Right kidney (tissue), 1 donor: ENCODE measurements around the gene ATG101.

Experiments
- DNase-seq: peaks from one replicate; pipeline ENCODE4 v3.0.0-alpha.2; 2016

ATG101 gene

DNA sequence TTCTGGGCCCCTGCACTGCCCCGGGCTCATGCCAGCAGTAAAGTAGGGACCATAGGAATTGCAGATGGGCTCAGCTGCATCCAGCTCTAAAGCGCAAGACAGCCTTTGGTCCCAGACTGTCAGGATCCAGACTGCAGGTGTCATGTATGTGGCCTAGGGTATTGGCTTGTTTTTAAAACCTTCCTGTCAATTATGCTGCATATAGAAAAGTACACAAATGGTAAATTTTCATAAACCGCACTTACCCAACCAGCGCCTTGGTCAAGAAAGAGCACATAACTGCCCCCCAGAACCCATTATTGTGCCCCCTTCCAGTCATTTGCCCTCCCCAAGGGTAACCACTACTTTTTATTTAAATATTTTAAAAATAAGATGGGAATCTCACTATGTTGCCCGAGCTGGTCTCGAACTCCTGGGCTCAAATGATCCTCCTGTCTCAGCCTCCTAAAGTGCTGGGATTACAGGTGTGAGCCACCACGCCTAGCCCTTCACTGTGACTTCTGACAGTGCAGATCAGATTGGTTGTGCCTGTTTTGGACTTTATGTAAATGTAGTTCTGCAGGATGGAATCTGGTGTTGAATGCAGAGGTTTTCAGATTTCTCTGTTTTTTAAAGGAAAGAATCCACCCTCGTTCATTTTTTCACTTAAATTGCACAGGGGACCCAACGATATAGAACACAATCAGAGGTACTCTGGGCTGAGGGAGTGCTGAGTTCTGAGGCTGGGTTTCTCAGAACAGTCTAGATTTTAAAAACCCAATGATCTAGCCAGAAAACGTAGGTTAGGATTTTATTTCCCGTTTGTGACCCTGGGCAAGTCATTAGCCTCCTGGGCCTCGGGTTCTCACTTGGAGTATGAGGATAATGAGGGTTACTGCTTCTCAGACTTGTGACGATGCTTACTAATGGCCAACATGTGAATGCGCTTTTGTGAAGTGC lies 11.9 kb upstream of the ATG101 start:
- DNase-seq = no peak

DNA sequence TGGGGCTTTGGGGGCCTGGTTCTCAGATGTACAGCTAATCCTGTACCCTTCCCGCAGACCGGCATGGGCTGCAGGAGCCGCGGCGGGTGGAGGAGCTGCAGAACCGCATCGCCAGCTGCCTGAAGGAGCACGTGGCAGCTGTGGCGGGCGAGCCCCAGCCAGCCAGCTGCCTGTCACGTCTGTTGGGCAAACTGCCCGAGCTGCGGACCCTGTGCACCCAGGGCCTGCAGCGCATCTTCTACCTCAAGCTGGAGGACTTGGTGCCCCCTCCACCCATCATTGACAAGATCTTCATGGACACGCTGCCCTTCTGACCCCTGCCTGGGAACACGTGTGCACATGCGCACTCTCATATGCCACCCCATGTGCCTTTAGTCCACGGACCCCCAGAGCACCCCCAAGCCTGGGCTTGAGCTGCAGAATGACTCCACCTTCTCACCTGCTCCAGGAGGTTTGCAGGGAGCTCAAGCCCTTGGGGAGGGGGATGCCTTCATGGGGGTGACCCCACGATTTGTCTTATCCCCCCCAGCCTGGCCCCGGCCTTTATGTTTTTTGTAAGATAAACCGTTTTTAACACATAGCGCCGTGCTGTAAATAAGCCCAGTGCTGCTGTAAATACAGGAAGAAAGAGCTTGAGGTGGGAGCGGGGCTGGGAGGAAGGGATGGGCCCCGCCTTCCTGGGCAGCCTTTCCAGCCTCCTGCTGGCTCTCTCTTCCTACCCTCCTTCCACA lies 11.0 kb upstream of the ATG101 start:
- DNase-seq = no peak

DNA sequence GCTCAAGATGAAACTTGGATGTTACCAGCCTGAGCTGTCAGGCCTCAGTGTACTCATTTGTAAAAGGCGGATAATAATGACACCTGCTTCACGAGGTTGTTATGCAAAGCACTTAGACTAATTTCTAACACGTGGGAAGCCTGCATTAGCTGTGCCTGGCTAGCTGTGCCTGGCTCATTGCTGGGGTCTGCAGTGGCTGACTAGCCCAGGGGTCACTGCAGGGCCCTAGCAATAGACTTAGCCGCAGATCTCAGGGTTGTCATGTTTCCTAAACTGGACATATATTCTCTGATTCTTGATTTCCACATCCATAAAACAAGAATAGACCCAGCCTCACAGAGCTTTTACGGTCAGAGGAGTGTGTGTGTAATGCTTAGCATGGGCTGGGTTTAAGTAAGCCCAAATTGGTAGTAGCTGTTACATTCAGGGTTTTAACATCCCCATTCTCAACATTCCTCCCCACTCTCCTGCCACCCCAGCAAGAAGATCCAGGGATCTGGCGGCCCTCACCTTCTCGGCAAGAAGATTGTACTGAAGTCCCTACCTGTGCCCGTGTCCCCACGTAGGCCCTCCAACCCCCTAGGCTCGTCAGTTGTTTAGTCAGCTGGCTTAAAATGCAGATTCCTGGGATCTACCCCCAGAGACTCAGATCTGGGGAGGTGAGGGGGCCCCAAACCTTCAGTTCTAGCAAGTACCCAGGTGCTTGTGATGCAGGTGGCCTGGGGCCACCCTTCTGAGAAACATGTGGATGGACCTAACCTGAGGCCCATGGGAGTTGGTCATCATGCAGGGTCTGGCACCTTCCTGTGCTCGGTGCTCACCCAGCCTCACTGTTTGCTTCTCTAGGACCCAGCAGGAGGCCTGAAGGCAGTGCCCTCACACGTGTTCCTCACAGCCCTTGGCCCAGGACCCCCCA lies 9.9 kb upstream of the ATG101 start:
- no peak for DNase-seq

DNA sequence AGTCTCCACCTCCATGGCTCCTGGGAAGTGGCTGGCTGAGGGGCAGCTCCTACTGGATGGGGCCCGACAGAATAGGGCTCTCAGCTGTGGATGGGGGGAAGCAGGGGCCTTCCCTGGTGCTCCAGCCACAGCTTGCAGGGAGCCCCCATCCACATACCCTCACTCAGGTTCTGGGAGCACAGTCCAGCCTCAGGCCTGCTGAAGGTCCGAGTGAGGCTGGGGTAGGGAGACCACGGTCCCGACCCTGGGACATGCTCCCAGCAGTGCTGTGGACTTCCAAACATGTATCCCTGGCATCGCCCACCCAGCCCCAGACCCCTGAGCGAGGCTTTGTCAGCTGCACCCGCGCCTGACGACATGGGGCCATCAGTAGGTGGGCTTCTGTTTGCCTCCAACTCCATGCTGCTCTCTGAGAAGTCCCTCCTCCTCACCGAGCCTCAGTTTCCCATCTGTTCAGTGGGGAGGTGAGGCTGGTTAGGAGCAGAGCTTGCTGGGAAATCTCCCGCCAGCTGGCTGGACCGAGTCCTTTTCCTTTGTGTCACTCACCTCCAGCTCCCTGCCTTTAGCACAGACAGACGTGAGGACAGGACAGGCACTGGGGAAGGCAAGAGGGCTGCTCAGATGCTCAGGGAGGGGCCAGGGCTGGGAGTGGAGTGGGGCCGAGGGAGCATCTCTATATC lies 9.1 kb upstream of the ATG101 start:
- no peak for DNase-seq

DNA sequence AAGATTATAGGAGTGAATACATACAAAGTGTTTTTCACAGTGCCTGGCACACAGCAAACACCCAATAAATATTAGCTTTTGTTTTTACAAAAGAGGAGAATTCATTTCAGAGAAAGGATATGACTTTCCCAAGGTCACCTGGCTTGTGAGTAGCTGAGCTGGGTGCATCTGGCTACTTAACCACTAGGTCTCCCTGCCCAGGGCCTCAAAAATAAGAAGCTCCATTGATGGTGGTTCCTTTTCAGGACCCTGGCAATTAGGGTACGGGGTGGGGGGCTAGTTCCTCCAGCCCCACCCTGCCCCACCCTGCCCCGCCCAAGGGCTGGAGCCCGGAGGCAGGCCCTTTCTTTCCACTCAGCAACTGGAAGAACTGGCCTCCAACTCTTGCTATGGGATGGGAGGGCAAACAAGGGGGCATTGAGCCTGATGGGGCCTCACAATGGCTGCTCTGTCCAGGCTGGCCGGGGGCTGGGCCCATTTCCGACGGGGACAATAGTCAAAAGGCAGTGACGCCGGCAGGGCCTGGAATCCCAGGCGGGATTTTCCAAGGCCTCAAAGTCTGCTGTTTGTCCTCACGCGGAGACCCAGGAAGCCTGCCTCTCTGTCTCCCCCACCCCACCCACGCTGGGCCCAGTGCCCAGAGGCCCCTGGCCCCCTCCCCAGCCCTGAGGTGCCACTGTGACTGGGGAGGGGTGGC lies 8.2 kb upstream of the ATG101 start:
- no peak for DNase-seq

DNA sequence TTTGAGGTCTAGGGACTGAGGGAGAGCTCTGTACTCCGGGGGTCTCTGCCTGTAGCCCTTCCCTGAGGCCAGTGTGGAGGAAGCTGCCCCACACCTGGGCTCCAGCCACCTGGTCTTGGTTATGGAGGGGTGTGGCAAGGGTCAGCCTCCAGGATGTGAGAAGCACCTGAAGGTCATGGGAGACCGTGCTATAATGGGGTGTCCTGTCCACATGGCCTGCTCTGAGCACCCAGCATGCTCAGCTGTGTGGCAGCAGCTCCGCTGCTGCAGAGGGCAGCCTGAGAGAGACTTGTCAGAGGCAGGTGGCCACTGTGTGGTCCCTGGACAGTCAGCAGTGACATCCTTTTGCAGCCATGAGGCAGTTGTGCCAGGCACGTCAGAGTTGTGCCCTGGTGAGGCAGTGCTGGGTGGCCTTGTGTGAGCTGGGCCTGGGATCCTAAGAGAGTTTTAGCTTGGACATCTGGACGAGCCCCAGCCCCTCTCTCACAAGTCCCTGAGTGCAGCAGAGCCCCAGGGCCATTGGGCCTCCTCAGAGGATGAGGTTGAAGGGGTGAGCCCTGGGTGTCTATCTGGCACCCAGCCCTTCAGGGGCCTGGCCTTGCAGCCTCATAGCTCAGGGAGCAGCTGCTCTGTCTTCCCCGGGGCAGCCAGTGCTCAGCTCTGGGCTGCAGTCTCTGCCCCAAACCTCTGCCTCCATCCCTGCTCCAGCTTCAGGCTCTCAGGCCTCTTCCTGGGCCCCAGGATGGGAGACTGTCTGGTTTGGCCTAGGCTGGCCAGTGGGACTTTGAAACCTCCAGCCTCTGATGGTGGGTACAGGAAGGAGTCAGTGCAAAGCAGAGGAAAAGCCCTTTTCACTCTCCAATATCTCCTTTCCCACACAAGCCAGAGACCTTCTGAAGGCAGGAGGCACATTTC lies 7.4 kb upstream of the ATG101 start:
- no peak for DNase-seq

DNA sequence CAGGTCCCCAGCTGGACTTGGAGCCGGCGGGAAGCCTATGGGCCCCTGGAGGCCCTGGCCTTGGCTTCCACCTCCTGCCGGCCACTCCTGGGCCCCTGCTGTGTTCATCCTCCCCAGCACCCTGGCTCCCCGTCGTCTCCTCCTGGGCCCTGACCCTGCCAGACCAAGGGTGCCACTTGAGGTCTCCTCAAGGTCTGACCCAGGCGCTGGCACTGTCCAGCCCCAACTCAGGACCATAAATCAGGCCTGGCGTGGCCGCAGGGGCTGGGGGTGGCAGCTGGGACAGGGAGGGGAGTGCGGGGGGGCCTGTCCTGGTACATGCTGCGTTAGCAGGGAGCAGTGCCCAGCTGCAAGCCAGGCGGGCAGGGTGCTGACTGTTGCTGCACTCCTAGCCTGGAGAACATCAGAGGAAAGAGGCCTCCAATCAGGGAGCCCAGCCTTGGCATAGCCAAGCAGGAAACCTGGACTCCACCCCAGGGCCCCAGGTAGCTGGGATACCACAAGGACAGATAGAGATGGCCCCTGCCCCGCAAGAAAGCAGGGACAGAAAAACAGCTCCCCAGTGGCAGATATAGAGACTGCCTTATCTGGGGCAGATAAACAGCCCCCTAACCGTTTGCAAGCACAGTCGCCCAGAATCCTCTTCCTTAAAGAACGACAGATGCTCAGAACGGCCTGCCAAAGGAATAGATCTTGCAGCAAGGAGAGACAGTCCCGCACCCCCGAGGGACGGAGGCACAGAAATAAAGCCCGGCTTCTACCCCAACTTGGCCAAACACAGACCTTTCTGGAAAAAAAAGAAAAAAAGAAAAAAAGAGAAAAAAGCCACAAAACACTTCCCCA lies 6.5 kb upstream of the ATG101 start:
- DNase-seq = no peak

DNA sequence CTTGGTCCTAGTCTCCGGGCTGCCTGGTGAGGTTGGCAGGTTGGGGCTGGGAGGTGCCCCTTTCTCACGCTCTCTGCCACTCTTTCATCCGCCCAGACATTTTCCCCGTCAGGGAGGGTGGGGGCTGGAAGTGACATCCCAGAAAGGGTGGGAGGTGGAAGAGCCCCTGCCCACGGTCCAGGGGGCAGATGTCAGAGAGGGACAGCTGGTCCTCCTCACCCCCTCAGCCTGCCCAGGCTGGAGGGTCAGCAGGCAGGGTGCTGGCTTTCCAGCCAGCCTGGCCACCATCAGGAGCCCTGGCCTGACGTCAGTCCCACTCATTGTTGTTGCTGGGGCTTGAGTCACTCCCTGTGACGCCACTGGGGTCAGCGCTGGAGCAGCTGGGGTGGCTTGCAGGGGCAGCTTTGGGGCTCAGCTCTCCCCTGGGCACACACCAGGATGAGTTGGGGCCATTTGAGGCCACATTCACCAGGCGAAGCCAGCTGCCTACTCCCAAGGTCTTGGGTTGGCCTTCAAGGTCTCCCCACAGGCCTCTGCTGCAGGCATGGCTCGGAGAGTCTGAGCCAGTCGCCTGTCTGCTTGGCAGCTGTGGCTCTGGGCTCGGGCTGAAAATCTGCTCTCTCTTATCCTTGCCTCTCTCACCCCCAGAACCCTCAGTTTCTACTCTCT lies 5.7 kb upstream of the ATG101 start:
- no peak for DNase-seq

DNA sequence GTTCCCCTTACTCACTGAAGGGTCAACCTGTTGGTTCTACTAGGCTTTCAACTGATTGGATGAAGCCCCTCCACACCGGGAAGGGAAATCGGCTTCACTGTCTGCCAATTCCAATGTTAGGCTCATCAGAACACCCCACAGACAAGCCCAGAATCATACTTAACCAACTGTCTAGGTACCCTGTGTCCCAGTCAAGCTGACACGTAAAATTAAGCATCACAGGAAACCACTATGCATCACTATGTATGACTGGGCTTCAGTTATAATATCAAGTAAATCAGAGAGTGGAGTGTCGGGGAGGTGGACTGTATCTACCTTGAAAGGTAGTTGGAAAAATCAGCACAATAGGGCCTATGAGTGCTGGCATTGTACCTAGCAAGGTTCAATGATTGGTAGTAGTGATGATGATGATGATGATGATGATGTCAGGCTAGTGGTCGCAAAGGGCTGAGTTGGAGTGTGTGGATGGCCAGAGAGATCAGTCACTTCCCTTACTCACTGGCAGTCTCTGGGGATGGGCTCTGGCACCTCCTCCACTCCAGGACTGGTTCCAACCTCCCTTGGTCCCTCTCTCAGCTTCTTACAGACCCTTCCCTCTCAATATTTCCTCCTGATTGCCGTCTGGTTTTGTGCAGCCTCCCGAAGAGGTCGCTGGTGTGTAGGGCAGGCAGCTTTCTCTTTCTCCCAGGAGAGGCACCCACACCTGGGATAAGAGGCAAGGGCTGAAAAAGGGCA lies 3.3 kb upstream of the ATG101 start:
- no peak for DNase-seq

DNA sequence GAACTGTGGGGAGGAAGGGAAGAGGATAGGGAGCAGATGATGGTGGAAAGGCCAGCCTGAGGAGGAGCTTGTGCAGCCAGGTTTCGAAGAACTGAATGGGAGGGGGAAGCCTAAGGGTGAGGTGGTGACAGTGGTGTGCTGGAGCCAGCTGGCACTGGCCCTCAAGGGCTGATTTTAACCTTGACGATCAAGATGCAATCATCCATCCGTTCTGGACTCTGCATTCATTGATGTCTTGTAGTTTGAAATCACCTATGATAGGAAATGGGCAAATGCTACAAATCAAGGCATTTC lies 2.8 kb upstream of the ATG101 start:
- no peak for DNase-seq

DNA sequence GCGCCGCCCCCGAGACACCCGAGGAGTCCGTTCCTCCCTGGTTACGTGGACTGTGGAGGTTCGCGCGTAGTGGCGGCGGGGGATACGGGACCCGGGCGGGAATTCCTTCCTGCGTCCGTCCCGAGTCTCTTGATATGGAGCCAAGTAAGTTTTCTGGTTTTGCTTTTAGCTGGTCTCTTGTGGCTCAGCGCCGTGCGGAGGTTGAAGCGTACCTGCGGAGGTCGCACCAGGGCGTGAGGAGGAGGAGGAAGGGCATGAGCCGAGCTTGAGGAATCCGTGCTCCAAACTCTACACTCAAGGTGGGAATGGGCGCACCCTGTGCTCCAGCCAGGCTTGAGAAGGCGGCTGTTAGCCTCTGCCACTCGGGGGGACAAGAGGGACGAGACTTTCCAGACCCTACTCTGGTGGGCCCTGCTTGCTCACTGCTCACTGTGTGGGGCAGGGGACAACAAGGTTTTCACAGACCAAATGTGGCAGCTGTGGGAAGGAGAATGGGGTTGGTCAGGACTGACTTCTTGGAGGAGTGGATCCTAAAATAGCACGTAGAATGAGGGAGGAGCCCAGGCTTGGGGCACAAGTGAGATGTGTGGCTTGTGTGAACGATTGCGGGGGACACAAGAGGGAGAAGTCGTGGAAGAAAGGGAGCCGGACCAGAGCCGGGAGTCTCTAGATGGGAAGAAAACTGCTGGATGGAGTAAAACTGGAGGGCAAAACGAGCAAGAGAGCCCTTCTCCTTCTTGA lies 577 bp downstream of the ATG101 start:
- DNase-seq = no peak

DNA sequence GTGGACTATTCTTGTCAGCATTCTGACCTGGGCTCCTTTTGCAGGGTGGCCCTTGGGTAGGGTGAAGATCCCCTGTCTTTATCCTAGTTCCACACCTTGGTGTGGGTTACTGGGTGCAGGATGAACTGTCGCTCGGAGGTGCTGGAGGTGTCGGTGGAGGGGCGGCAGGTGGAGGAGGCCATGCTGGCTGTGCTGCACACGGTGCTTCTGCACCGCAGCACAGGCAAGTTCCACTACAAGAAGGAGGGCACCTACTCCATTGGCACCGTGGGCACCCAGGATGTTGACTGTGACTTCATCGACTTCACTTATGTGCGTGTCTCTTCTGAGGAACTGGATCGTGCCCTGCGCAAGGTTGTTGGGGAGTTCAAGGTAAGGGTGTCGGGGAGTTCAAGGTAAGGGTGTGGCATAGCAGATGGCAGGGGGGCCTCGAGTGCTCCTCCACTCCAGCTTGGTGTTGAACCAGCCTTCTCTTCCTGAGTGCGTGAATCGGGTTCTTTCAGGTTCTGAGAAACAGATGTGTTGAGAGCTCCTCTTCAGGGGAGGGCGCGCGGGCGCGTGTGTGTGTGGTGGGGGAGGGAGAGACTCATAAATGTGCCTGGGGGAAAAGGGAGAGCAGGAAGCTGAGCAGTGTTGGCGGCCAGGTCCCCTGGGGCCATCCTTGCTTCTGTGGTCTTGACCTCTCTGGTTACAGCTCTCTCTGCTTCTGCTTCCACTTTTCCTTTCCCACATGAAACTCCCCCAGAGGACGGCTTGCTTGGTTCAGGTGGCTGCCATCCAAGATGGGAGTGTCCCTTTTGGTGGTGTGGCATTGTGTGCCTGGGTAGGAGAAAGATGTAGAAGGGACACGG lies 4.0 kb downstream of the ATG101 start:
- no peak for DNase-seq

DNA sequence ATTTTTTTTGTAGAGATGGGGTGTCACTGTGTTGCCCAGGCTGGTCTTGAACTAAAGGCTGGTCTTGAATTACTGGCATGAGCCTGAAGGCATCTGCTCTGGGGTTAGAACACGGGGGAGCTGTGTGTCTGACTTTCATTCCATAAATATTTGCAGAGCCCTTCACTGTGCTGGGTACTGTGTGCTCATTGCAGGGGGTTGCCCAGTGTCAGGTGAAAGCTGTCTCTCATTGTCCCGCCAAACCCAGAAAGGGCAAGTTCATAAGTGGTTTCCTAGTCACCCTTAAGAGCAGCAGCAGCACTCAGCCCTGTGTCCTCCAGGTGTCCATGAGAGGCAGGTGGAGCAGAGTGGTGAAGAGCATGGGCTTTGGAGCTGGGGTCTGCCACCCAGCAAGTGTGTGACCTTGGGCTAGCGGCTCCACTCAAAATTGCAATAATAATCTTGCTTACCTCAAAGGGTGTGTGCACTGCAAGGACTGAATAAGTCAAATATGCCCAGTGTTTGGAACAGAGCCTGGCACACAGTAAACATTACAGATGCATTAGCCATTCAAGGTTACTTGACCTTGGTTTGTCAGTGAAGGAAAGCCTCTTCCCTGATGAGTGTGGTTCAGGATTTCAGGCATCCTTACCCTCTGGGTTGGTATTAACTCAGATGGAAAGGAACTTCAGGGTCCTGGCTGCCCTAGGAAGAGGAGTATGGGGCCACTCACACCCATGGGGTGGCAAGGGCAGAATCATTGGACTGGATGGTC lies 5.4 kb downstream of the ATG101 start:
- DNase-seq = no peak

DNA sequence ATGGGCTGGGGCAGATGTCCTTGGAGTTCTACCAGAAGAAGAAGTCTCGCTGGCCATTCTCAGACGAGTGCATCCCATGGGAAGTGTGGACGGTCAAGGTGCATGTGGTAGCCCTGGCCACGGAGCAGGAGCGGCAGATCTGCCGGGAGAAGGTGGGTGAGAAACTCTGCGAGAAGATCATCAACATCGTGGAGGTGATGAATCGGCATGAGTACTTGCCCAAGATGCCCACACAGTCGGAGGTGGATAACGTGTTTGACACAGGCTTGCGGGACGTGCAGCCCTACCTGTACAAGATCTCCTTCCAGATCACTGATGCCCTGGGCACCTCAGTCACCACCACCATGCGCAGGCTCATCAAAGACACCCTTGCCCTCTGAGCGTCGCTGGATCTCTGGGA lies 7.0 kb downstream of the ATG101 start:
- no peak for DNase-seq

DNA sequence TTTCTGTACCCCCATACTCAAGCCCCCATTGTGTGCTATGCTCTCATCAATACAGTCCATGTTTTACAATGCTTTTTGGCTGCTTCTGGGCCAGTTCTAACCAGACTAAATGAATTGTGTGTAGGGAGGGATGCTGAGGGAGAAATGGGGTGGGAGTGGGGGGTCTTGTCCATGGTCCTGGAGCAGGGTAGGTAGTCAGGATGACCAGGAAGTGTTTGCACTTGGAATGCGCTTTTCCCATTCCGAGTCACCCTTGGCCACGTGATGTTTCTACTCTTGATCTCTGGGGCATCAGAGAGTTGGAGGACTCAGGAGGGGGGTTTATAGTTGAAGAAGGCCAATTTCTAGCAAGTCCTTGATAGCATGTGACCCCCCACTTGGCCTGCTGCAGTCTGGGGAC lies 8.5 kb downstream of the ATG101 start:
- DNase-seq = no peak
